ENCODE measurements around the gene CNGA4. TPM values are rescaled to one million over a fixed set of nuclear protein-coding genes. Genes with fewer than 3 reads are reported as not detected.
"Not testable (repeated sequence)": the region's sequence is repeated elsewhere in the genome, so short reads cannot be mapped to it uniquely, and the experiment has no call there.

Gene CNGA4
- total and polyA plus RNA-seq, 11 donors = 0.06 to 0.11 TPM; not detected in 9

GRCh38 chr11:6241316-6241715, 2.4 kb downstream of the CNGA4 start:
- Histone ChIP-seq H3K9me3 (no peaks in the 10 kb centered on the region), H3K27me3 (no peaks in the 10 kb centered on the region), H3K4me3 (no peak overlapping the region), H3K27ac (no peak overlapping the region), H3K36me3 (no peaks in the 10 kb centered on the region), H3K4me1 (peaks cover 0 to 8% (median 0%) of the 10 kb centered on the region in 12 donors)
- ATAC-seq (no peak), DNase-seq (no peak)
- intact Hi-C loops (cut with DNase I) = no loop called here
- no peak for TF ChIP-seq POLR2A (IDR thresholded peaks at IDR 0.05)
- TF ChIP-seq CTCF (IDR thresholded peaks at IDR 0.05) = no peak
- 90 to 94% (median 93%) methylated on average over 7 of the region's 7 CpGs for WGBS, 4 donors

GRCh38 chr11:6245536-6245935, 6.6 kb downstream of the CNGA4 start:
- Histone ChIP-seq H3K4me1 (peaks cover 0 to 11% (median 2%) of the 10 kb centered on the region in 12 donors), H3K4me3 (no peak overlapping the region), H3K9me3 (peaks cover 0 to 3% (median 0%) of the 10 kb centered on the region in 12 donors), H3K27ac (no peak overlapping the region), H3K27me3 (no peaks in the 10 kb centered on the region), H3K36me3 (no peaks in the 10 kb centered on the region)
- DNase-seq (no peak), ATAC-seq (no peak)
- no peak for TF ChIP-seq POLR2A (IDR thresholded peaks at IDR 0.05)
- TF ChIP-seq CTCF (IDR thresholded peaks at IDR 0.05) = no peak
- 90 to 95% (median 92%) methylated on average over 2 of the region's 2 CpGs for WGBS, 4 donors
- intact Hi-C loops (cut with DNase I) = loop anchor here in 1 of 10 donors (5.0 kb wide), 1 partner anchor 72 kb away; no protein-coding TSS in a partner anchor

GRCh38 chr11:6248248-6248647, 9.4 kb downstream of the CNGA4 start:
- H3K36me3 ChIP-seq = no peaks in the 10 kb centered on the region
- peaks cover 0 to 3% (median 0%) of the 10 kb centered on the region in 12 donors for H3K9me3 ChIP-seq
- no peak overlapping the region for H3K27ac ChIP-seq
- no peak for DNase-seq
- WGBS, 4 donors = 71 to 84% (median 78%) methylated on average over 1 of the region's 1 CpG
- H3K4me1 ChIP-seq = peaks cover 0 to 23% (median 2%) of the 10 kb centered on the region in 12 donors
- no peaks in the 10 kb centered on the region for H3K27me3 ChIP-seq
- ATAC-seq = no peak
- no peak overlapping the region for H3K4me3 ChIP-seq
- intact Hi-C loops (cut with DNase I) = loop anchor here in 1 of 10 donors (5.0 kb wide), 1 partner anchor 69 kb away; no protein-coding TSS in a partner anchor
- no peak for TF ChIP-seq CTCF (IDR thresholded peaks at IDR 0.05)
- no peak for TF ChIP-seq POLR2A (IDR thresholded peaks at IDR 0.05)

GRCh38 chr11:6248897-6249296, 10.0 kb downstream of the CNGA4 start:
- intact Hi-C loops (cut with DNase I) = loop anchor here in 1 of 10 donors (5.0 kb wide), 1 partner anchor 68 kb away; no protein-coding TSS in a partner anchor
- not testable (repeated sequence) for H3K27me3 ChIP-seq, H3K36me3 ChIP-seq, H3K27ac ChIP-seq, ATAC-seq, DNase-seq, H3K4me3 ChIP-seq, H3K9me3 ChIP-seq
- 93 to 95% (median 95%) methylated on average over 3 of the region's 3 CpGs for WGBS, 4 donors
- H3K4me1 ChIP-seq = peaks cover 0 to 23% (median 2%) of the 10 kb centered on the region in 12 donors
